Pons (tissue), 1 donor: ENCODE results near the gene USP3.

Experiments
- DNase-seq: peaks from one replicate; pipeline ENCODE4 v3.0.0-alpha.2; 2016; ENCODE audit warnings: low spot score

USP3 gene

DNA sequence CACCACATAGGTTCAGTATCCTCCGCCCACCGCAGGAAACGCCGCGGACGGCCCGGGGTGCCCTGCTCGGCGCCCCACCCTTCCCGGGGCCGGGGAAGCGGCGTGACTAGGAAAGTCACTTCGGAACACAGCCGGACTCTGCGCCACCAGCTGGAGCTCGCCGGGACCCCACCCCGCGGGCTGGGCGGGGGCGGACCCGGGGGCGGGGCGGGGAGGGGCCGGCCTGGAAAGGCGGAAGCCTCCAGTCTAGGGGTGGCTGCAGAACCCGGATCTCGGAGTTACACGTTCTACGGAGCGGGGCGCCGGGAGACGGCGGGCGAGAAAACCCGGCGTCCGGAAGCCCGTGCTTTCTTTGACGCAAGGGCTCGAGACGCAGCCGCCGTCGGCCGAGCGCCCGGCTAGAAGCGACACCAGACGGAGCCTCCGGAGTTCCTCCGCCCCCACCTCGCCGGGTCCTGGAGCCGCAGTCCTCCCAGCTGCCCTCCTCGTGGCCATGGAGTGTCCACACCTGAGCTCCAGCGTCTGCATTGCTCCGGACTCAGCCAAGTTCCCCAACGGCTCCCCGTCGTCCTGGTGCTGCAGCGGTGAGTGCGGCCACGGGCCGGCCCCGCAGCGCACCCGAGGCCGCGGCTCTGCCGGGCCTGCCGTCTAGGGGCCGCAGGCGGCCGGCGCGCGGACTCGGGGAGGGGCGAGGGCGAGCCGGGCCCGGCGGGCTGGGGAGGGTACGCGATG, at the start of gene USP3:
USP3 (plus strand) TSS at position 347 of the 732 bp plus-strand sequence; CDS start at position 494, 147 bp downstream.
- DNase-seq, result peak; percentile 85

DNA sequence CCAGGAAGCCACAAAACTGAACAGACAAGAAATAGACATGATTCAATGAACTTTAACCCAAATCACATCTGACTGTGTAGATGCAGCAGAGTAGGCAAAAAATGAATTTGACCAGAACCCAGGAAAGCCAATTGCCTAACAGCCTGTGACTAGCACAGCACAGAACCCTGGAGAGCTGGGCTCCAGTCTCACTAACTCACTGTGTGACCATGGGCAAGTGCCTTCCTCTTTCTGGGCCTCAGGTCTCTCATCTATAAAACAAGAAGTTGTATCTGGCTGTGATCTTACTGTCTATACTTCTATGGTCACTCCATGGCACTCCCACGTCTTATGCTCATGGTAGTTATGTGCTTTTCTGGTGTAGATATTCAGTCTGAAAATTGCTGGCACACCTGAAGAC, 48.1 kb upstream of the USP3 start:
- DNase-seq, result no peak

DNA sequence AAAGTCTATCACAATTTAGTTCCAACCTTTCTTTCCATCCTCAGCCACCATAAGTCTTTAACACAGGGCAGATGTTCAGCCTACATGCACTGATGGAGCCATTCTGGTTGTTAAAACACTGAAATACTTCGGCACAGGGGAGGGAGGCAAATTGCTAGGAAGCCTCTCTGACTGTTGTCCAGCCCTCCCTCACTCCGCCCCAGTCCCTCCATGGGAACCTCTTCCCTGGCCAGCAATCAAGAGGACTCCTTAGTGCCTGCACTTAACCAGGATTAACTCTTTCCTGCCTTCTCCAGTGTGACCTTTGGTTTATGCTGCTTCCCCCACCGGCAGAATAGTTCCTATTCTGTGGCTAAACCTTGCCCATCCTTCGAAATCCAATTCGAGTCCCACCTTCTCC, 47.0 kb upstream of the USP3 start:
- DNase-seq, result no peak

DNA sequence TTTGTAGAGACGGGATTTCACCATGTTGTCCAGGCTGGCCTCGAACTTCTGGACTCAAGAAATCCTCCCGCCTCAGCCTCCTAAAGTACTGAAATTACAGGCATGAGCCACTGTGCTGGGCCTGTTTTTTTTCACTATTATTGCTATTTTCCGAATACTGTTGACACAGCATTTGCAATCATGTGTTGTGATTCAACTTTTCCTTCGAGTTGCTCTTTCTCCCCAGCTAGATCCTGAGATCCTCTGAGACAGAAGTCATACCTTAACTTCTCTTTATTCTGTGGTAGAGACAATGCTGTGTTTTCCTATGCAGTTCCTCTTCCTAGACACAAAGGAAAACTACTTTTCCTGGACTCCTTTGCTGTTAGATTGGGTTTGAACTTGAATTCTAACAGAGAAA, 46.4 kb upstream of the USP3 start:
- DNase-seq, result no peak

DNA sequence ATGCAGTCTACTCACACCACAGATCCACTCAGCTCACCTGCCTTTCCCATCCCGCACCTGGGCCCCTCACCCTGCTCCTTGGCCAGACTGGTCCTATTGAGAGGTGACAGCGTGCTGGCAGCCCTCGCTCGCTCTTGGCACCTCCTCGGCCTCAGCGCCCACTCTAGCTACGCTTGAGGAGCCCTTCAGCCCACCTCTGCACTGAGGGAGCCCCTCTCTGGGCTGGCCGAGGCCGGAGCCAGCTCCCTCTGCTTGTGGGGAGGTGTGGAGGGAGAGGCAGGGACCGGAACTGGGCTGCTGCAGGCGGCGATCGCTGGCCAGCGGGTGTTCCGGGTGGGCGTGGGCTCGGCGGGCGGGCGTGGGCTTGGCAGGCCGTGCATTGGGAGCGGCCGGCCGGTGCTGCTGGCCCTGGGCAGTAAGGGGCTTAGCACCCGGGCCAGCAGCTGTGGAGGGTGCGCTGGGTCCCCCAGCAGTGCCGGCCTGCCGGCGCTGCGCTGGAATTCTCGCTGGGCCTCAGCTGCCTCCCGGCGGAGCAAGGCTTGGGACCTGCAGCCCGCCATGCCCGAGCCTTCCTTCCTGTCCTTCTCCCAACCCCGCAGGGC, 45.5 kb upstream of the USP3 start:
- DNase-seq, result no peak

- DNase-seq, result no peak
Measured at GRCh38 chr15:63460210-63461155, 43.9 kb upstream of the USP3 start.

DNA sequence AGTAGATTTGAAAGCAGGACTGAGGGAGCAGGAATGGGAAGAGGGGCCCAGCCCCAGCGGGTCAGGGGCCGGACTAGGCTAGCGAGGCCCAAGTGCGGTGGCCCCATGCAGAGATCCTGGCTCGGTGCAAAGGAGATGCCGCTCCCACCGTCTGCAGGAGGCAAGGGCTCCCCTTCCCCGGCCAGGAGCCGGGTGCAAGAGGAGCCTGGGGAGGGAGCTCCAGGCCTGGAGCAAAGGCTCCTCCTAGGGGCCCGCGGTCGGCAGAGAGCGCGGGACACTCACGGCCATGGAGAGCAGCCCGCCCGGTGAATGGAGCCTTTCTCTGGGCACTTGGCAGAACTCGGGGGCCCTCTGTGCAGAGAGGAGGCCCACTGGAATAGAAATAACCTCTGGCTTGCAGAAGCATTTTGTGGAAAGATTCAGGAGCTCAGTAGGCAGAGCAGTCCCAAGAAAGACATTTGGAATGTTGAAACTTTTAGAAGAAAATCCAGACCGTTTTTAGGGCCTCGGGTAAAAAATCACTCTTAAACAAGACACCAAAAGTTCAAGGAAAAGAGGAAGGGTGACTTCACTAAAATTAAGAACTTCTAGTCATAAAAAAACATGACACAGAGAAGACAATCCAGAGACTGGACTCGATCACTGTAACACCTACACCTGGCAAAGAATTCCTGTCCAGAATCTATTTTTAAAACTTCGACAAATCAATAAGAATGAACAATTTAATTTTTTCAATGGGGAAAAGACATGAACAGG, 43.0 kb upstream of the USP3 start:
- peak; percentile 37 for DNase-seq

DNA sequence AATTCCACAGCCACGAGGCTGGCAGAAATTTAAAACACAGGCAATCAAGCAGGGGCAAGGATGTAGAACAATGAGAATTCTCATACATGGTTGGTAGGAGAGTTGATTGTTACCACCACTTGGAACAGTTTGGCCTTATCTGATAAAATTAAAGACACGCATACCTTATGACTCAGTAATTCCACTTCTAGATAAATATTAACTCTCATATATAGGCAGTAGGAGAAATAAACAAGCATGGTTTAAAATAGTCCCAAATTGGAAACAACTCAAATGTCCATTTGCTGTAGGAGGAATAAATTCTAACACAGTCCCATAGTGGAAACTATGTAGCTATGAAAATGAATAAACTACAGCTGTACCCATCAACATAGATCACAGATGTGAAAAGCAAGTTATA, 42.3 kb upstream of the USP3 start:
- DNase-seq, result no peak

DNA sequence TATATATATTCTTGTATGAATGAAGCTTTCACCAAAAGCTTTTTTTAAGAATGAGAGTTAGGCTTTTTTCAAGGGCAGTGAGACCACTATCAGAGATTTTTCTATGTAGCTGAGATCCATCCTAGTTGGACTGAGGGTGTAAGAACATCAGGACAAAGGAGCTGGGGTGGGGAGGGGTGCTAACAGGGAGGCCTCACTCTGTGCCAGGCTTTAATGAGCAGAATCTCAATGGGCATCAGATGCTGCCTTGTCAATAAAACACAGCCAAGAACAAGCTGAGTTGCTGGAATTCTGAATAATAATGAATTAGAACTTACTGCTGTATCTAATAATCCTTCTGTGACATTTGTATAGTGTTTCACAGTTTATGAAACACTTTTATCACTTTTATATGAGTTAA, 41.4 kb upstream of the USP3 start:
- DNase-seq, result peak; percentile 40

- no peak for DNase-seq
Measured at GRCh38 chr15:63463793-63464192, 40.6 kb upstream of the USP3 start.

DNA sequence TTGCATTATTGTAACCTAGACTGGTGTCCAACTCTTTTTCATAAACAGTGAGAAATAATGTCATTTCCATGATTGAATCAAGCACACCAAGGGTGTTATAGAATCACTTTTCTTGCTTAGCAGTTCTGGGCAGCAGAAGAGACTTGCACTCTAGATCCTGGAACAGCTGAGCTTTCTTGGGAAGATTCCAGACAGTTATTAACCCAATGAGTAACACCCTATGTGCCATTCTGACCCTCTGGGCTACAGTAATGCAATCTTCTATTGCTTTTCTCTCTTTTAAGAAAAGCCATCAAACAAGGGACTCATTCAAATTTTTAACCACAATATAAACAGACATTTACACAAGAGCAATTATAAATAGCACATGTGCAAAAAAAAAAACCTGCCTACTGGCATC, 39.3 kb upstream of the USP3 start:
- DNase-seq, result peak; percentile 35

- peak; percentile 84 for DNase-seq
Measured at GRCh38 chr15:63466378-63467192, 37.8 kb upstream of the USP3 start.

GRCh38 chr15:63469190-63469589, 35.2 kb upstream of the USP3 start:
- DNase-seq, result no peak

GRCh38 chr15:63469984-63470383, 34.4 kb upstream of the USP3 start:
- DNase-seq, result no peak

GRCh38 chr15:63473007-63473748, 31.2 kb upstream of the USP3 start:
- DNase-seq, result no peak

DNA sequence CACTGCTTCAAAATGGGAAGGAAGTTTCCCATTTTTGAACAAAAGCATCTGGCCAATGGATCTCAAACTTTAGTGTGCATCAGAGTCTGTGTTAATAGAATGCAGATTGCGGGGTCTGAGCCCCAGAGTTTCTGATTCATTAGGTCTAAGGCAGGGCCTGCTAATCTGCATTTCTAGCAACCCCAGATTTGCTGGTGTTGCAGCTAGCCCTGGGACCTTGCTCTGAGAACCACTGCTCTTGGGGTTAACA, 30.7 kb upstream of the USP3 start:
- DNase-seq, result no peak

DNA sequence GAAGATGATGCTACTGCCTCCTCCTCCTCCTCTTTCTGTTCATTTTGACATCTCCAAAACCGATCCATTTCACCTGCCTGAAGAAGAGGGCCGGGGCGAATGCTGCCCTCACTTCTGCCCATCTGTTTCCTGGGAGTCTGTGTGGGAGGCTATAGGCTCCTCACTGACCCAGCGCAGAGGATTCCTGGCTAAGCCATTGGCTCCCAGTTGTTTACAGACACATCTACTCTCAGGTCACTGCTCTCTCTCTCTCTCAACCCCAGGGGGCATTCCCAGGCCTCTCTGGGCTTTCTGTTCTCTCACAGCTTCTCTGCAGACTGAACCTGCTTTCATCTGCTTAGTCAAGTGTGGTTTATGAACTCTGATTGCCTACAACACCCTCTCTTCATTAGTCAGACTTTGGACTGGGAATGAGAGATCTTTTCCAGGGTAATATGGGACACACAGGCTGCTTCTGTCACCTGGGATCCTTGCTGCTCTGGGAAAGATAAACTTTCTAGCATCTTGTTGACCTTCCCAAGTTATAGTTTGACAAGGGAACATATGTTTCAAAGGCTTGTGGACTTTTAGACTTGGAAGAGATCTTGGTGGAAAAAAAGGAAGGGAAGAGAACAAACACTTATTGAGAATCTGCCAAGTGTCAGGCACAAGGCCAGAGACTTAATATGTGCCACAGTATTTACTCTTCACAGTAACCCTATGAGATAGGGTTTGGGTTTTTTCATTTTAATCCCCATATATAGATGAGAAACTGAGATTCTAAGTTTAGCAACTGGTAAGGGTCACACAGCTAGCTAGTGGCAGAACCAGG, 30.2 kb upstream of the USP3 start:
- DNase-seq, result no peak

DNA sequence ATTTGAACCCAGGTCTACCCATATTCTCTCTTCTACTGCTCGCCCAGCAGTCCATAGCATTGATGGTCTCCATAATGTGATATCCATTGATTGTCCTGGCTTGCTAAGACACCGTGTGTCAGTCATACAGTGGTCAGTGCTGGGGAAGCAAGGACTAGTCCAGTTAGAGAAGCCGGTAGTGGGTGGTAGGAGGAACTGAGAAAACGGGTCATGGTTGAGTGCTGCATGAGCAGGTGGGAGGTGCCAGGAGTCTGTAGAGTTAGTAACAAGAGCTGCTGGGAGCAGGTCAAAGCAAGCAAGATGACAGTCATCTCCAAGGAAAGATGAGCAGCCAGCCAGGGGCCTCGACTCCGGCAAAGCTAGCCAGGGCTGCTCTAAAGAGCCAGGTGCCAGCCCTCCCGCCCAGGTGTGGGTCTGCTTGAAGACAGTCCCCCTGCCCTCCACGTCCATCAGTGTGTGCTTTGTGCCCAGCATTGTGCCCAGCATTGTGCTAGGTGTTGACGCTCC, 29.5 kb upstream of the USP3 start:
- no peak for DNase-seq

DNA sequence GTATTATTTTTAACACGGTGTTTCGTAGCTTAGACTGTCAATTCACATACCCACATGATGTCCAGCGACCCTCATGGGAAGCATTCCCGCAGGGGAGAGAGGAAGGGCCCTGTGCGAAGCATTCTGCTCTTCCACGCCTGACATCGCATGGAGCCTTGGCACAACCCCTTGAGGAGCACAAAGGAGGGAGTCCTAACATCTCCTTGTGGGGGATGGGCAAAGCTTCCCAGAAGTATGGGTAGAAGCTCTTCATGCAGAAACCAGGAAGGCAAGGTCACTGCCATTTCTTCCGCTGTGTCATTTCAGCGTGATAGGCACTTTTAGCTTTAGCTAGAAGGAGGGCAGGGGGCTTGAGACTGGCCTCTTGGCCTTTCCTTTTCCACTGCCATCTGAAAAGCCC, 28.7 kb upstream of the USP3 start:
- DNase-seq, result no peak

DNA sequence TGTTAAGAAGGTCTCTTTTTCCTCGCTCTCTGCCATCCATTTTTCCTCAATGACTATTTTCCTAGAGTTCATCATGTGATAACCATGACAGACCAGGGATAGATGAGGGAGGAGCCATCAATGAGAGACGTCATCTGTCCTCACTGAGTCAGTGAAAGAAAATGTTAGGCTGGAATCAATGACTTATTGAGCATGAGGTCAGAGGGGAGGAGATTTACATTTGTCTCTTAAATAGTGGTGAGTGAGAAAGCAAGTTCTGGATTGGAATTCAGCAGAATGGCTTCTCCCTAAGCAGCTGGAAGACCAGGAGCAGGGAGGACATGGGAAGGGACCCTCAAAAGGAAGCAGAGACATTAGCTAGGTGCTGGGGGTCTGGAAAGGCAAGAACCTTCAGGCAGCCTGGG, 28.2 kb upstream of the USP3 start:
- no peak for DNase-seq
